ENCODE measurements around the gene TLCD3B.

GRCh38 chr16:29992344-29992967, 38.6 kb downstream of the TLCD3B start:
- TF ChIP-seq POLR2AphosphoS5 (IDR thresholded peaks at IDR 0.05; ENCODE audit: low read depth, low read length) (no peak), RXRA (IDR thresholded peaks at IDR 0.05; ENCODE audit: borderline replicate concordance, low read depth) (no peak), CTCF (IDR thresholded peaks at IDR 0.05) (no peak), EP300 (IDR thresholded peaks at IDR 0.05; ENCODE audit: borderline replicate concordance in 1 of 2, low read depth in 1 of 2, low read length in 1 of 2) (no peak), CHD2 (IDR thresholded peaks at IDR 0.05; ENCODE audit: low read length, partially characterized antibody) (no peak), USF1 (IDR thresholded peaks at IDR 0.05; ENCODE audit: borderline replicate concordance, low read depth) (no peak), MAX (IDR thresholded peaks at IDR 0.05; ENCODE audit: low read depth) (no peak), RCOR1 (IDR thresholded peaks at IDR 0.05; ENCODE audit: low read length) (no peak), TAF1 (IDR thresholded peaks at IDR 0.05; ENCODE audit: borderline replicate concordance, low read depth, low read length) (no peak), NRF1 (IDR thresholded peaks at IDR 0.05; ENCODE audit: low read depth, low read length) (no peak), MEF2A (IDR thresholded peaks at IDR 0.05; ENCODE audit: borderline replicate concordance, low read depth) (no peak), GABPA (IDR thresholded peaks at IDR 0.05; ENCODE audit: low read depth) (no peak), ELF1 (IDR thresholded peaks at IDR 0.05) (no peak)
